WERI-Rb-1 (cell line): Measurements from ENCODE around the gene ZDHHC9.
A peak's percentile ranks its signal among the peaks of the same experiment; 100 is the strongest.

Source experiments
- DNase-seq: peaks from one replicate; pipeline ENCODE4 v3.0.0-alpha.2; 2020
- H3K27ac ChIP-seq: fragments of 250-450 bp; sonication (Bioruptor Pico); 2 replicates; pipeline ENCODE4 v1.5.1; 2020; ENCODE audit warnings: mild to moderate bottlenecking, moderate library complexity
- H3K27me3 ChIP-seq: fragments of 250-450 bp; sonication (Bioruptor Pico); 2 replicates; pipeline ENCODE4 v1.5.1; 2021; ENCODE audit warnings: mild to moderate bottlenecking, low read depth, moderate library complexity; ENCODE audit not compliant: insufficient read depth, severe bottlenecking
- H3K36me3 ChIP-seq: fragments of 250-450 bp; sonication (Bioruptor Pico); 2 replicates; pipeline ENCODE4 v1.5.1; 2020; ENCODE audit warnings: mild to moderate bottlenecking, moderate library complexity
- H3K4me3 ChIP-seq: 2 replicates; pipeline ENCODE4 v1.5.1; 2011; ENCODE audit warnings: low read depth, mild to moderate bottlenecking, control low read depth, low read length
- H3K9me3 ChIP-seq: fragments of 250-450 bp; sonication (Bioruptor Pico); 2 replicates; pipeline ENCODE4 v1.5.1; 2021; ENCODE audit warnings: mild to moderate bottlenecking, moderate library complexity; ENCODE audit not compliant: severe bottlenecking
- TF ChIP-seq, protein P1 (sequence below): IDR thresholded peaks from 2 replicates; pipeline ENCODE4 v1.5.1; 2011; ENCODE audit warnings: low read depth, mild to moderate bottlenecking, control low read depth, inconsistent platforms, low read length

Gene ZDHHC9

GRCh38 chrX:129833153-129833990 is 10.3 kb downstream of the ZDHHC9 start:
- Histone ChIP-seq H3K4me3 (no peak overlapping the region), H3K27ac (peak overlapping the region; percentile 68), H3K9me3 (no peaks in the 10 kb centered on the region), H3K27me3 (peaks cover 9% of the 10 kb centered on the region), H3K36me3 (peaks cover 7% of the 10 kb centered on the region)
- DNase-seq: peak; percentile 60
- TF ChIP-seq, protein P1, sequence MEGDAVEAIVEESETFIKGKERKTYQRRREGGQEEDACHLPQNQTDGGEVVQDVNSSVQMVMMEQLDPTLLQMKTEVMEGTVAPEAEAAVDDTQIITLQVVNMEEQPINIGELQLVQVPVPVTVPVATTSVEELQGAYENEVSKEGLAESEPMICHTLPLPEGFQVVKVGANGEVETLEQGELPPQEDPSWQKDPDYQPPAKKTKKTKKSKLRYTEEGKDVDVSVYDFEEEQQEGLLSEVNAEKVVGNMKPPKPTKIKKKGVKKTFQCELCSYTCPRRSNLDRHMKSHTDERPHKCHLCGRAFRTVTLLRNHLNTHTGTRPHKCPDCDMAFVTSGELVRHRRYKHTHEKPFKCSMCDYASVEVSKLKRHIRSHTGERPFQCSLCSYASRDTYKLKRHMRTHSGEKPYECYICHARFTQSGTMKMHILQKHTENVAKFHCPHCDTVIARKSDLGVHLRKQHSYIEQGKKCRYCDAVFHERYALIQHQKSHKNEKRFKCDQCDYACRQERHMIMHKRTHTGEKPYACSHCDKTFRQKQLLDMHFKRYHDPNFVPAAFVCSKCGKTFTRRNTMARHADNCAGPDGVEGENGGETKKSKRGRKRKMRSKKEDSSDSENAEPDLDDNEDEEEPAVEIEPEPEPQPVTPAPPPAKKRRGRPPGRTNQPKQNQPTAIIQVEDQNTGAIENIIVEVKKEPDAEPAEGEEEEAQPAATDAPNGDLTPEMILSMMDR: no peak

DNA sequence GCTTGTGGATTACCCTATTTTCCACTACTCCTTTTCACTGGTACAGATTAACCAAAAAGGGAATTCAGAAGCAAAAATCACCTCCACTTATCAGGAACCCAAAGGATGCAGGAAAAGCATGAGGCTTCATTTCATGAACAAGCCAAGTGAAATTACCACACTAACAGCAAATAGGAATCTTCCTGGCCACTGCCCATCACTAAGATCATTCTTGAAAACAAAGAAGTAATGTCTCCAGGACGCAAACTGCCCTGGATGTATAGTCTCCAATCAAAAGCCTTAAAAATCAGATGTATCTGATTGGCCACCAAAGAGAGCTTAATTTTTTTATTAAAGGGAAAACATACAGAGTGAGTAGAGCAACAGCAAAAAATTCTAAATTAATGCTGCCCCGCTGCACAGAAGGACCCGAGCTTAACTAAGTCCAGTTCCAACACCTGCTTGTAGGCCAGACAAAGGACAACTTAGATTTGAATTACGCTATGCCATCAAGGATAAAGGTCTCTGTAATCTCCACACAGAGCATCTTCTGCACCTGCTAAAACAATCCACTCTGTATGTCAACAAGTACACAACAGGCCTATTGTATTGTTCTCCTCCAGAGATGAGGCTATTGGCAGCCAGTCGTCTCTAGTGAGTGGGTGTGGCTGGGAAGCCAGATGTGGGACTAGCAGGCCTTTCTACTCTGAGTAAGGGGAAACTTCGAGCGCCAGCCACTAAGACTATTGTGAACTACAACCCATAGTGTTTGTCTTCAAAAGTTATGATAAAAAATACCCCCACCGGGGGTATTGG is 12.4 kb downstream of the ZDHHC9 start:
- Histone ChIP-seq H3K4me3 (no peak overlapping the region), H3K27me3 (no peaks in the 10 kb centered on the region), H3K36me3 (peaks cover 8% of the 10 kb centered on the region), H3K9me3 (no peaks in the 10 kb centered on the region), H3K27ac (no peak overlapping the region)
- no peak for DNase-seq
- TF ChIP-seq, protein P1: no peak

GRCh38 chrX:129830494-129830893 is 13.2 kb downstream of the ZDHHC9 start:
- no peak for DNase-seq
- peaks cover 8% of the 10 kb centered on the region; the same call in 1 of the 2 replicates for H3K36me3 ChIP-seq
- no peak overlapping the region for H3K27ac ChIP-seq
- no peaks in the 10 kb centered on the region for H3K27me3 ChIP-seq
- no peak overlapping the region for H3K4me3 ChIP-seq
- TF ChIP-seq, protein P1: no peak
- H3K9me3 ChIP-seq: no peaks in the 10 kb centered on the region

DNA sequence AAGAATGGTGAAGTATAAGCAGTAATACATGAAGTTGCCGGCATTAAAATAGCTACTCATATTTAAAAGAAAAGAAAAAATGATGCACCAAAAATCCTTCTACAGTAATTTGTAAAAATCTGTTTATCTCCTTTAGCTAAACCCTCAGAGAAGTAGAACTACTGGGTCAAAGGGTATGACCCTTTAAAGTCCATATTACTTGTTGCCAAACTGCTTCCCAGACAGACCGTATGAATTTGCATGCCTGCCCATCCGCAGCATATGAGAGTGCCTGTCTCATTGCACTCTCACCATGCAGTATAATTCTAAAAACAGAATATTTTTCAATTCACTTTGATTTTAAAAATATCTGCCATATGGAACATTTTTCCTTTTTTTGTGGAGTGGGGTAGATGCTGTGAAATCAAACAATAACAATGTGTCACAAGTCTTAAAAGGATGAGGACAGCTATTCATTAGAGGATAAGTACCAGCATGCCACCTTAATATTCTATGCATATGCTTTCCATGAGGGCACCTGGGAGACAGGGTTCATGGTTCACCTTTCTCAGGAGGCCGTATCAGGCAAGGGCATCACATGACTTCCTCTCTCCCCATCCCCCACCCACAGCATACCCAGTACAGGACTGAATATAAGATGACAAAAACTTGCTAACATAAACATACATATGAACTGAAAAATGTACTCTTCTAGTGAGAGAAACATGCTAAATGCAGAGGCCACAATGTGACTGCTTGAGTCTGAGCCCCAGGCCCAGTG is 17.8 kb downstream of the ZDHHC9 start:
- no peak overlapping the region for H3K27ac ChIP-seq
- no peaks in the 10 kb centered on the region for H3K9me3 ChIP-seq
- no peak overlapping the region for H3K4me3 ChIP-seq
- H3K27me3 ChIP-seq: no peaks in the 10 kb centered on the region
- TF ChIP-seq, protein P1: no peak
- DNase-seq: no peak
- H3K36me3 ChIP-seq: peaks cover 14% of the 10 kb centered on the region

DNA sequence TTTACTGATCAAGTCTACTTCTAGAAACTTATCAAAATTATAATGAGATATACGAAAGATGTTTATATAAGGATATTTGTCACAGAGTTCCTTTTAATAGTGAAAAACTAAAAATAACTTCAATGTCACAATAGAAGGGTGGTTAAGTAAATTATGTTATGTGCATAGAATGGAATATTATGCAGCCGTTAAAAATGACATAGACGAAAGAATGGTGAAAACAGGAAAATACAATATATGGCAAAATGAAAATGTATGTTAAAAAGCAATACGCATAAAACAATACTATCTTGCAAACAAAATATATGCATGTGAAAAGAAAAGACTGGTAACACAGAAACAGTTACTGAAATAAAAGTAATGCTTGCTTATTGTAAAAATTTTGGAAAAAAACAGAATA is 19.1 kb downstream of the ZDHHC9 start:
- TF ChIP-seq, protein P1: no peak
- H3K27ac ChIP-seq: no peak overlapping the region
- no peaks in the 10 kb centered on the region for H3K27me3 ChIP-seq
- no peaks in the 10 kb centered on the region for H3K9me3 ChIP-seq
- H3K4me3 ChIP-seq: no peak overlapping the region
- H3K36me3 ChIP-seq: peaks cover 14% of the 10 kb centered on the region
- DNase-seq: no peak
